ENCODE results near the gene MYL7. TPM values are rescaled to one million over a fixed set of nuclear protein-coding genes. Genes with fewer than 3 reads are reported as not detected.
"Not testable (repeated sequence)": the region's sequence is repeated elsewhere in the genome, so short reads cannot be mapped to it uniquely, and the experiment has no call there.

Gene MYL7
- total and polyA plus RNA-seq, 2 of the 13 experiments (the other 11 are each of a cell fraction or from before 2014, with no cell fraction given) = 1.8 TPM; not detected in 1

GRCh38 chr7:44176486-44176885 is 35.4 kb upstream of the MYL7 start:
- FAIRE-seq (no peak), ATAC-seq (no peak), DNase-seq (ENCODE audit: low spot score) (no peak)
- Histone ChIP-seq H3K4me3 (replicated peaks in 1 of 3; ENCODE audit: insufficient read depth in 1 of 3, low read depth in 2 of 3, low read length in 3 of 3) (no peak overlapping the region), H3K27me3 (ENCODE audit: control insufficient read depth in 1 of 2, insufficient read depth in 2 of 2, low read length in 2 of 2) (peaks cover 0 to 9% of the 10 kb centered on the region in 2 experiments; a peak in 3 of 5 replicates), H3K9me3 (ENCODE audit: low read length) (no peaks in the 10 kb centered on the region), H4K20me1 (ENCODE audit: insufficient read depth, low read length) (no peaks in the 10 kb centered on the region), H3K27ac (ENCODE audit: extremely low read length, insufficient read depth, low read length) (no peak overlapping the region), H2AFZ (ENCODE audit: low read length) (no peak overlapping the region), H3K4me2 (ENCODE audit: low read depth, low read length) (no peak overlapping the region), H3K79me2 (ENCODE audit: insufficient read depth, low read length) (no peaks in the 10 kb centered on the region), H3K4me1 (ENCODE audit: insufficient read depth, low read length) (no peaks in the 10 kb centered on the region), H3K9ac (ENCODE audit: insufficient read depth, low read depth, low read length) (no peak overlapping the region), H3K36me3 (replicated peaks in 1 of 2; ENCODE audit: control insufficient read depth in 1 of 2, insufficient read depth in 2 of 2, low read length in 2 of 2) (no peaks in the 10 kb centered on the region)
- ChIA-PET POLR2A (no interaction called here), CTCF (ENCODE audit: low intra/inter-chr PET ratio, low total read pairs) (no interaction called here)
- in situ Hi-C loops (cut with HindIII; ENCODE audit: extremely low pct_ligation_motif_present, low pct_unique_long_range_greater_than_20kb) (no loop called here), intact Hi-C loops (cut with micrococcal nuclease; ENCODE audit: unreplicated experiment) (no loop called here)
- BruUV-seq (replicated peaks) = no TSS peak
- 9% methylated on average over 6 of the region's 7 CpGs for WGBS (ENCODE audit: low lambda C conversion rate)
- TF ChIP-seq ZKSCAN8 (CRISPR knock-in tag; IDR thresholded peaks at IDR 0.05; ENCODE audit: borderline replicate concordance) (no peak), ZNF850 (CRISPR knock-in tag; conservative IDR thresholded peaks at IDR 0.05) (no peak)

GRCh38 chr7:44175730-44176129 is 34.6 kb upstream of the MYL7 start:
- in situ Hi-C loops (cut with HindIII; ENCODE audit: extremely low pct_ligation_motif_present, low pct_unique_long_range_greater_than_20kb) (no loop called here), intact Hi-C loops (cut with micrococcal nuclease; ENCODE audit: unreplicated experiment) (no loop called here)
- Histone ChIP-seq H3K9me3 (ENCODE audit: low read length) (no peaks in the 10 kb centered on the region), H3K79me2 (ENCODE audit: insufficient read depth, low read length) (no peaks in the 10 kb centered on the region), H3K4me2 (ENCODE audit: low read depth, low read length) (no peak overlapping the region), H3K27ac (ENCODE audit: extremely low read length, insufficient read depth, low read length) (no peak overlapping the region), H3K9ac (ENCODE audit: insufficient read depth, low read depth, low read length) (no peak overlapping the region), H2AFZ (ENCODE audit: low read length) (no peak overlapping the region), H3K4me1 (ENCODE audit: insufficient read depth, low read length) (no peaks in the 10 kb centered on the region), H3K36me3 (replicated peaks in 1 of 2; ENCODE audit: control insufficient read depth in 1 of 2, insufficient read depth in 2 of 2, low read length in 2 of 2) (no peaks in the 10 kb centered on the region), H4K20me1 (ENCODE audit: insufficient read depth, low read length) (no peaks in the 10 kb centered on the region), H3K27me3 (ENCODE audit: control insufficient read depth in 1 of 2, insufficient read depth in 2 of 2, low read length in 2 of 2) (peaks cover 0 to 9% of the 10 kb centered on the region in 2 experiments; a peak in 3 of 5 replicates), H3K4me3 (replicated peaks in 1 of 3; ENCODE audit: insufficient read depth in 1 of 3, low read depth in 2 of 3, low read length in 3 of 3) (no peak overlapping the region)
- no peak for FAIRE-seq
- no TSS peak for BruUV-seq (replicated peaks)
- TF ChIP-seq ATAD3A (CRISPR knock-in tag; IDR thresholded peaks at IDR 0.05) = no peak
- TF ChIP-seq MIXL1 (CRISPR knock-in tag; IDR thresholded peaks at IDR 0.05) = no peak
- no peak for TF ChIP-seq CCDC6 (CRISPR knock-in tag; IDR thresholded peaks at IDR 0.05)
- TF ChIP-seq CC2D1A (CRISPR knock-in tag; IDR thresholded peaks at IDR 0.05) = no peak
- no peak for TF ChIP-seq SP1 (IDR thresholded peaks at IDR 0.05)
- no peak for TF ChIP-seq SP1 (CRISPR knock-in tag; IDR thresholded peaks at IDR 0.05)
- TF ChIP-seq REPIN1 (CRISPR knock-in tag; IDR thresholded peaks at IDR 0.05; ENCODE audit: borderline replicate concordance, low read depth) = no peak
- no peak for TF ChIP-seq KDM1A (CRISPR knock-in tag; IDR thresholded peaks at IDR 0.05)
- no peak for TF ChIP-seq CEBPB (IDR thresholded peaks at IDR 0.05; ENCODE audit: borderline replicate concordance, low read depth, low read length)
- TF ChIP-seq CHCHD3 (CRISPR knock-in tag; IDR thresholded peaks at IDR 0.05) = no peak
- TF ChIP-seq ZNF501 (CRISPR knock-in tag; IDR thresholded peaks at IDR 0.05) = no peak
- no peak for DNase-seq (ENCODE audit: low spot score)
- ChIA-PET CTCF (ENCODE audit: low intra/inter-chr PET ratio, low total read pairs) (no interaction called here), POLR2A (no interaction called here)
- WGBS (ENCODE audit: low lambda C conversion rate) = 10% methylated on average over 3 of the region's 3 CpGs
- no peak for ATAC-seq

- H2AFZ ChIP-seq (ENCODE audit: low read length); BruUV-seq (replicated peaks); in situ Hi-C loops (cut with HindIII; ENCODE audit: extremely low pct_ligation_motif_present, low pct_unique_long_range_greater_than_20kb); H3K9ac ChIP-seq (ENCODE audit: insufficient read depth, low read depth, low read length); H3K36me3 ChIP-seq (replicated peaks in 1 of 2; ENCODE audit: control insufficient read depth in 1 of 2, insufficient read depth in 2 of 2, low read length in 2 of 2); H4K20me1 ChIP-seq (ENCODE audit: insufficient read depth, low read length); ATAC-seq; H3K79me2 ChIP-seq (ENCODE audit: insufficient read depth, low read length); DNase-seq (ENCODE audit: low spot score); H3K4me3 ChIP-seq (replicated peaks in 1 of 3; ENCODE audit: insufficient read depth in 1 of 3, low read depth in 2 of 3, low read length in 3 of 3); CTCF ChIA-PET (ENCODE audit: low intra/inter-chr PET ratio, low total read pairs); intact Hi-C loops (cut with micrococcal nuclease; ENCODE audit: unreplicated experiment); POLR2A ChIA-PET; H3K4me1 ChIP-seq (ENCODE audit: insufficient read depth, low read length); H3K27ac ChIP-seq (ENCODE audit: extremely low read length, insufficient read depth, low read length); FAIRE-seq; H3K4me2 ChIP-seq (ENCODE audit: low read depth, low read length); H3K9me3 ChIP-seq (ENCODE audit: low read length): not testable (repeated sequence)
- 0% methylated on average over 1 of the region's 1 CpG for WGBS (ENCODE audit: low lambda C conversion rate)
- H3K27me3 ChIP-seq (ENCODE audit: control insufficient read depth in 1 of 2, insufficient read depth in 2 of 2, low read length in 2 of 2) = peaks cover 0 to 13% of the 10 kb centered on the region in 2 experiments; a peak in 3 of 5 replicates
Measured at GRCh38 chr7:44174694-44174948, 33.5 kb upstream of the MYL7 start.
